Measurements from ENCODE around the gene SWI5.

SWI5 gene

DNA sequence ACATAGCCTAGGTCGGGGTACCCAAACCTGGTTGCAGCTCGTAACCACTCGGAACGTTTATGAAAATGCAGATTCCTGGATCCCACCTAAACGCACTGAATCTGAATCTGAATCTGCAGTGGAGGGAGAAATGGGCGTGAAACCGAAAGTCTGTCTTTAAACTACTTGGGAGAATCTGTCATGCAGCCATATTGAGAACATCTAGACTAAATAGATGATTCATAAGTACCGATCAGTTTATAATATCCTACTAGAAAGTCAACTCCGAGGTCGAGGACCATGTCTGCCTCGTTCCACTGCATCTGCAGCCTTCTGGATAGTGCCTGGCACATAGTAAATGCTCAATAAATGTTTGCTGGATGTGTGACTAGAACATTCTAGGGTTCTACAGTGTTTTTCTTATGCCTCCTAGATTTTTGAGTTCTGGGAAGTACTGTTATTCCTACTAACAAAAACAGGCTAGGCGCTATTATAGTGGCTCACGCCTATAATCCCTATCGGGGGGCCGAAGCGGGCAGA lies 47.2 kb downstream of the SWI5 start:
- Histone ChIP-seq H3K4me3 (IDR thresholded peaks at IDR 0.05; ENCODE audit: insufficient read depth, low read depth, low read length) (no peak overlapping the region), H2AFZ (ENCODE audit: low read depth) (peak overlapping the region; percentile 82; the same call in 1 of the 2 replicates), H4K20me1 (ENCODE audit: insufficient read depth) (no peaks in the 10 kb centered on the region), H3K27ac (peak overlapping the region; percentile 73), H3K4me1 (ENCODE audit: low read depth, poor library complexity, severe bottlenecking) (peaks cover 16% of the 10 kb centered on the region), H3K79me2 (ENCODE audit: insufficient read depth, low read depth) (peaks cover 29% of the 10 kb centered on the region), H3K9ac (peak overlapping the region; percentile 74), H3K27me3 (ENCODE audit: insufficient read depth, low read depth) (no peaks in the 10 kb centered on the region), H3K4me2 (peak overlapping the region; percentile 86), H3K36me3 (ENCODE audit: insufficient read depth) (no peaks in the 10 kb centered on the region)
- TF ChIP-seq, protein P1, sequence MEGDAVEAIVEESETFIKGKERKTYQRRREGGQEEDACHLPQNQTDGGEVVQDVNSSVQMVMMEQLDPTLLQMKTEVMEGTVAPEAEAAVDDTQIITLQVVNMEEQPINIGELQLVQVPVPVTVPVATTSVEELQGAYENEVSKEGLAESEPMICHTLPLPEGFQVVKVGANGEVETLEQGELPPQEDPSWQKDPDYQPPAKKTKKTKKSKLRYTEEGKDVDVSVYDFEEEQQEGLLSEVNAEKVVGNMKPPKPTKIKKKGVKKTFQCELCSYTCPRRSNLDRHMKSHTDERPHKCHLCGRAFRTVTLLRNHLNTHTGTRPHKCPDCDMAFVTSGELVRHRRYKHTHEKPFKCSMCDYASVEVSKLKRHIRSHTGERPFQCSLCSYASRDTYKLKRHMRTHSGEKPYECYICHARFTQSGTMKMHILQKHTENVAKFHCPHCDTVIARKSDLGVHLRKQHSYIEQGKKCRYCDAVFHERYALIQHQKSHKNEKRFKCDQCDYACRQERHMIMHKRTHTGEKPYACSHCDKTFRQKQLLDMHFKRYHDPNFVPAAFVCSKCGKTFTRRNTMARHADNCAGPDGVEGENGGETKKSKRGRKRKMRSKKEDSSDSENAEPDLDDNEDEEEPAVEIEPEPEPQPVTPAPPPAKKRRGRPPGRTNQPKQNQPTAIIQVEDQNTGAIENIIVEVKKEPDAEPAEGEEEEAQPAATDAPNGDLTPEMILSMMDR (conservative IDR thresholded peaks at IDR 0.05; ENCODE audit: low read depth, low read length) = no peak

DNA sequence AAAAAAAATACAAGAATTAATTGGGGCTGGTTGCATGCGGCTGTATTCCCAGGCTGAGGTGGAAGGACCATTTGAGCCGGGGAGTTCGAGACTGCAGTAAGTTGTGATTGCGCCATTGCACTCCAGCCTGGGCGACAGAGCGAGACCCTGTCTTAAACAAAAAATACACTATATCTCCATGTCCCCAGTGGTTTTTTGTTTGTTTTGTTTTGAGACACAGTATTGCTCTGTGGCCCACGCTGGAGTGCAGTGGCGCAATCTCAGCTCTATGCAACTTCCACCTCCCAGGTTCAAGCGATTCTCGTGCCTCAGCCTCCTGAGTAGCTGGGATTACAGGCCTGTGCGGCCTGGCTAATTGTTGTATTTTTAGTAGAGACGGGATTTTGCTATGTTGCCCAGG lies 47.7 kb downstream of the SWI5 start:
- Histone ChIP-seq H3K36me3 (ENCODE audit: insufficient read depth) (no peaks in the 10 kb centered on the region), H3K27ac (peak overlapping the region; percentile 73; the same call in 1 of the 2 replicates), H4K20me1 (ENCODE audit: insufficient read depth) (no peaks in the 10 kb centered on the region), H3K4me1 (ENCODE audit: low read depth, poor library complexity, severe bottlenecking) (peaks cover 16% of the 10 kb centered on the region), H2AFZ (ENCODE audit: low read depth) (0 out of 2 replicates have a peak overlapping the region, but pooled peaks have one; percentile 82), H3K79me2 (ENCODE audit: insufficient read depth, low read depth) (peaks cover 29% of the 10 kb centered on the region), H3K4me3 (IDR thresholded peaks at IDR 0.05; ENCODE audit: insufficient read depth, low read depth, low read length) (no peak overlapping the region), H3K27me3 (ENCODE audit: insufficient read depth, low read depth) (no peaks in the 10 kb centered on the region), H3K9ac (peak overlapping the region; percentile 74; the same call in 1 of the 2 replicates), H3K4me2 (peak overlapping the region; percentile 86)
- TF ChIP-seq, protein P1 (conservative IDR thresholded peaks at IDR 0.05; ENCODE audit: low read depth, low read length) = no peak

DNA sequence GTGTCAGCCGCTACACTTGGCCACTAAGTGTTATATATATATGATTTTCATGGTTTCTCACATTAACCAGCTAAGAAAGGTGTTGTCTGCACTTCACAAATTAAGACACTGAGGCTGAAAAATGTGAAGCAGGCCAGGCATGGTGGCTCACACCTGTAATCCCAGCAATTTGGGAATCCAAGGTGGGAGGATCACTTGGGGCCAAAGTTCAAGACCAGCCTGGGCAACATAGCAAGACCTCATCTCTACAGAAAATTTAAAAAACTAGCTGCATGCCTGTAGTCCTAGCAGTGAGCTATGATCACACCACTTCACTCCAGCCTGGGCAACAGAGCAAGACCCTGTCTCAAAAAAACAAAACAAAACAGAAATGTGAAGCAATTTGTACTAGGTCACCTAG lies 48.3 kb downstream of the SWI5 start:
- Histone ChIP-seq H3K4me3 (IDR thresholded peaks at IDR 0.05; ENCODE audit: insufficient read depth, low read depth, low read length) (no peak overlapping the region), H2AFZ (ENCODE audit: low read depth) (no peak overlapping the region), H3K36me3 (ENCODE audit: insufficient read depth) (no peaks in the 10 kb centered on the region), H3K27me3 (ENCODE audit: insufficient read depth, low read depth) (no peaks in the 10 kb centered on the region), H3K27ac (no peak overlapping the region), H3K79me2 (ENCODE audit: insufficient read depth, low read depth) (peaks cover 29% of the 10 kb centered on the region), H3K4me1 (ENCODE audit: low read depth, poor library complexity, severe bottlenecking) (peaks cover 16% of the 10 kb centered on the region), H3K4me2 (peak overlapping the region; percentile 86; the same call in 1 of the 2 replicates), H4K20me1 (ENCODE audit: insufficient read depth) (no peaks in the 10 kb centered on the region), H3K9ac (no peak overlapping the region)
- TF ChIP-seq, protein P1 (conservative IDR thresholded peaks at IDR 0.05; ENCODE audit: low read depth, low read length) = no peak

DNA sequence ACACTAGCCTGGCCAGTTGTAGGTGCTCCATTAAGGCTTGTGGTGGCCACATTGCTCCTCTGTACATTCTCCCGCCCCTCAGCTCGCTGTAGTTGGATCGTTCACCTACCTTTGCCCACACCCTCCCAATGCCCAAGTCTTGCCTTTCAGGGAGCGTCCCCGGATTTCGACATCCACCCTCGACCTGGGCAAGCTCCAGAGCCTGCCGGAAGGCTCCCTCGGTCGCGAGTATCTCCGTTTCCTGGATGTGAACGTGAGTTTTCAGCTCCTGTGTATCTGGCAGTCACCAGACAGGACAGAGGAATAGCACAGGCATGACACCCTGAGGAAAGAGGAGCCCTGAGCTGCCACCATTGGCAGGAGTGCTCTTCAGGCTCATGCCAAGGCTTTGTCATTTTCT lies 49.6 kb downstream of the SWI5 start:
- H3K79me2 ChIP-seq (ENCODE audit: insufficient read depth, low read depth) = peaks cover 29% of the 10 kb centered on the region
- H4K20me1 ChIP-seq (ENCODE audit: insufficient read depth) = no peaks in the 10 kb centered on the region
- no peak overlapping the region for H2AFZ ChIP-seq (ENCODE audit: low read depth)
- no peak overlapping the region for H3K4me2 ChIP-seq
- TF ChIP-seq, protein P1 (conservative IDR thresholded peaks at IDR 0.05; ENCODE audit: low read depth, low read length) = no peak
- H3K27ac ChIP-seq = no peak overlapping the region
- no peaks in the 10 kb centered on the region for H3K36me3 ChIP-seq (ENCODE audit: insufficient read depth)
- H3K4me3 ChIP-seq (IDR thresholded peaks at IDR 0.05; ENCODE audit: insufficient read depth, low read depth, low read length) = no peak overlapping the region
- no peak overlapping the region for H3K9ac ChIP-seq
- peaks cover 16% of the 10 kb centered on the region for H3K4me1 ChIP-seq (ENCODE audit: low read depth, poor library complexity, severe bottlenecking)
- no peaks in the 10 kb centered on the region for H3K27me3 ChIP-seq (ENCODE audit: insufficient read depth, low read depth)
